ENCODE measurements around the gene ENTREP1.
"Not testable (repeated sequence)": the region's sequence is repeated elsewhere in the genome, so short reads cannot be mapped to it uniquely, and the experiment has no call there.

Gene ENTREP1

DNA sequence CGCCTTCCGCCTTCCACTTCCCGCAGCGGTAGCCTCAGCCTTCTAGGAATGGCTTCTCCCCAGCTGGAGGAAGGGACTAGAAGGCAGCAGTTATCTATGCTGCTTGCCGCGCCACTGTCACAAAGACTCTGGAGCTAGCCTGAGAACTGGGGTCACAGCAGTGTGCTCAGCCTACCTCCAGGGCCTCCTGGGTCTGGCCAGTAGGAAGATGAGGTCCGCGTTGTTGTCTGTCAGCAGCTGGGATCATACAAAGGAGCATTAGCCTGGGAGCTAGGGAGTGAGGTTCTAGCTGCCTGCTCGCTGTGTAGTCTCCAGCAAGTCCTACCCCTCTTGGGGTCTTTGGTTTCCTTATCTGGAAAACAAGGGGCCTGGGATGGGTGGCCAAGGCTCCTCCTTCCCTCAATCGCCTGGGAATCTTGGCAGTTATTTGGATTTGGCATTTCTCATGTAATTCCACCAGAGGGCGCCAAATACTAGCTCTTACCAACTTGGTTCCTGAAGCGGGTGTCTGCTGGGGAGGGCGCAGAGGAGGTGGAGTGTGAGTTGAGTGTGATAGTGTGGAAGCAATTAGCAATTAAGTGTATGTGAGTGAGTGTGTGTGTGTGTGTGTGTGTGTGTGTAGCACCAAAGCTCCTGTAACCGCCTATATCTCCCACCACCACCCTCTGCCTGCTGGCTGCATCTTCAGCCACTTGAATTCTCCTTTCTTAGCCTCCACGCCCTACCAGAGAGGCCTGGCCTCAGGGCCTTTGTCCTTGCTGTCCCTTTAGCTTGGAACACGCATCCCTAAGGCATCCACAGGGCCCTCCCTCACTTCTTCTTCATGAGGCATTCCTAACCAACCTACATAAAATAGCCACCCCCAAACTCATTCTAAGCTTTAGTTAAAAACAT lies 97.1 kb downstream of the ENTREP1 start:
- DNase-seq = peak; percentile 71

GRCh38 chr9:69425136-69425801 lies 100.3 kb downstream of the ENTREP1 start:
- DNase-seq = peak; percentile 6

GRCh38 chr9:69427286-69427685 lies 102.3 kb downstream of the ENTREP1 start:
- DNase-seq = no peak

DNA sequence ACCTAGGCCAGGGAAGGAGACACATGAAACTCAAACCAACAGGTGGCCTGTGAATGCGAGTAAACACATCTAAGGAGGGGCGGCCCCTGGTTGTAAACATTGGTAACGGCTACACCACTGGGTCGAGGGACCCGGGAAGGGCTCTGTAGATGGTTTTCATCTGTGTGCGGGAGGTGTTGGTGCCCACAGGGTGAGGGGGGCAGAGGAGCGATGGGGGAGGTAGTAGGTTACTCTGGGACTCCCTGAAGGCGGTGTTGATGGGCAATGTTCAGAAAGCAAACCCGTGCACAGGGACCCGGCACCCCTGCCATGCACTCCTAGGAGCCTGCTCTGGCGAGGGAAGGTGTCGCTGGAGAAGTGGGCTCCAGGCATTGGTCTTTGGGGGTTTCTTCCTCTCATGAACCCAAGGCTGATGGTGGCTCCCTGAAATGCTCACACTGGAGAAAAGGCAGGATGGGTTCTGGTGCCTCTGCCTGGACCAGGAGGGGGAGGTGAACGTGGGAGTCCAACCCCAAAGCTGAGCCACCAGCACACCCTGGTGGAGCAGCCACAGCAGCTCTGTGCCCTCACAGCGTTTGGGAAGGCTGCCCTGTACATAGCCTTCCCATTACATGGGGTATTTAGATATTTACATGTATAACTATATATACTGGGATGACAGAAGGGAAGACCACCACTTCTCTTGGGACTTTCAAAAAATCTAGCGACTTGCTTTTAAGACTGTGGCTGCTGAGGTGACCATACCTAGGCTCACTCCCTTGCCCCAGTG lies 103.2 kb downstream of the ENTREP1 start:
- no peak for DNase-seq

- no peak for DNase-seq
These were observed 104.3 kb downstream of the ENTREP1 start for GRCh38 chr9:69429281-69429680.

- no peak for DNase-seq
These were observed 105.2 kb downstream of the ENTREP1 start for GRCh38 chr9:69430206-69430605.

DNA sequence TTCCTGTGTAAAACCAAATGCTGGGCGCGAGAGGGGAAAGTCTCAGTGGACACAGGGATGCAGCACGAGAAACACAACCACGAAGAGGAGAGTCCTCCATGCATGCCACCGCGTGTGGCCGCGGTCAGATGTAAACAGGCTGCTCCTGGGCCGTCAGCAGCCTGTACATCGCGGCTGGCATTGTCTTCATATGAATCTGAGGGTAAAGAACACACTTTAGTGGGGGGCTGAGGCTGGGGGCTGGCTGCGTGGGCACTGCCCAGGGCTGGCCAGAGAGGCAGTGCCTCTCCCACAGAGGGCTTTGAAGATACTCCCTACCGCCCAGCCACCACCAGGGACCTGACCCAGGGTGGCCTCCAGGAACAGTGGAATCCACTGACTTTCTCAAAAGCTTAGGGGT lies 106.2 kb downstream of the ENTREP1 start:
- no peak for DNase-seq

GRCh38 chr9:69431777-69432176 lies 106.8 kb downstream of the ENTREP1 start:
- DNase-seq = no peak

- no peak for DNase-seq
These were observed 107.6 kb downstream of the ENTREP1 start for GRCh38 chr9:69432623-69433022.

DNA sequence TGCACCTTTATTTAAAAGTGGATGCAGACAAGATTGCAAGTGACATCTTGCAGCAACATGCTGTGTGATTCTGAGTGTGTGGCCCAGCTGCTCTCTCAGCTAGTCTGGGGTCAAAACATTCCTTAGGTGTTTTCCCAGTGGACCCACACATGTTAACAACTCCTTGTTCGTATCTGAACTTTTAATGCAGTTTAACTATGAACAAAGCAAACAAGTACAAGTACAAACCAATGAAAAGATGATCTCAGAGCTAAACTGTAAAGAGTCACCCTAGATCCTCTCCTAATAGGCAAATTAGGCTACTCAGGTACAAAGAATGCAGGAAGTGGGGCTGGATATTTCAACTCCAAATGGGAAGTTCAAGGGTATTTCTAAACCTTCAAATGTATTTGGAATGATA lies 108.4 kb downstream of the ENTREP1 start:
- no peak for DNase-seq

DNA sequence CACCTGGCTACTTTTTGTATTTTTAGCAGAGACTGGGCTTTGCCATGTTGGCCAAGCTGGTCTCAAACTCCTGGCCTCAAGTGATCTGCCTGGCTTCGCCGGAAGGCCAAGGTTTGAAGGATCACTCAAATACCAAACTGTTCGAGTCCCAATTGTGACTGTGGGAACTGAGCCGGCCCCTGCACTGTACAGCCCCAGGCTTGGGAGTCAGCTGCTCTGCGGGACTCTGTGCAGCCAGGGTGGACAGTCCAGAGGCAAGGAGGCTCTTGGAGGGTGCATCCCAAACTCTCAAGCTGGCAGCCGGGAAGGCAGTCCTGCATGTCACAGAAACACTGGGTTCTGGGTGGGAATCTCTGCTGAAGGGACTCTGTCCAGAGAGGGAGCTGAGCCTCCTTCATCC lies 109.0 kb downstream of the ENTREP1 start:
- no peak for DNase-seq

DNA sequence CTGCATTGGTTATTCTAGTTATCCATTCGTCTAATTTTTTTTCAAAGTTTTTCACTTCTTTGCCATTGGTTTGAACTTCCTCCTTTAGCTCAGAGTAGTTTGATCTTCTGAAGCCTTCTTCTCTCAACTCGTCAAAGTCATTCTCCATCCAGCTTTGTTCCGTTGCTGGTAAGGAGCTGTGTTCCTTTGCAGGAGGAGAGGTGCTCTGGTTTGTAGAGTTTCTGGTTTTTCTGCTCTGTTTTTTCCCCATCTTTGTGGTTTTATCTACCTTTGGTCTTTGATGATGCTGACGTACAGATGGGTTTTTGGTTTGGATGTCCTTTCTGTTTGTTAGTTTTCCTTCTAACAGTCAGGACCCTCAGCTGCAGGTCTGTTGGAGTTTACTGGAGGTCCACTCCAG lies 114.6 kb downstream of the ENTREP1 start:
- DNase-seq = not testable (repeated sequence)

DNA sequence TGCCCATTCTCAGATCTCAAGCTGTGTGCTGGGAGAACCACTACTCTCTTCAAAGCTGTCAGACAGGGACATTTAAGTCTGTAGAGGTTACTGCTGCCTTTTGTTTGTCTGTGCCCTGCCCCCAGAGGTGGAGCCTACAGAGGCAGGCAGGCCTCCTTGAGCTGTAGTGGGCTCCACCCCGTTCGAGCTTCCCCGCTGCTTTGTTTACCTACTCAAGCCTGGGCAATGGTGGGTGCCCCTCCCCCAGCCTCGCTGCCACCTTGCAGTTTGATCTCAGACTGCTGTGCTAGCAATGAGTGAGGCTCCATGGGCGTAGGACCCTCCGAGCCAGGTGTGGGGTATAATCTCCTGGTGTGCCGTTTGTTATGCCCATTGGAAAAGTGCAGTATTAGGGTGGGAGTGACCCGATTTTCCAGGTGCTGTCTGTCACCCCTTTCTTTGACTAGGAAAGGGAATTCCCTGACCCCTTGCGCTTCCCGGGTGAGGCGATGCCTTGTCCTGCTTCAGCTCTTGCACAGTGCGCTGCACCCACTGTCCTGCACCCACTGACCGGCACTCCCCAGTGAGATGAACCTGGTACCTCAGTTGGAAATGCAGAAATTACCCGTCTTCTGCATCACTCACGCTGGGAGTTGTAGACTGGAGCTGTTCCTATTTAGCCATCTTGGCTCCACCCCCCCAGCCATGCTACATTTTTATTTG lies 115.4 kb downstream of the ENTREP1 start:
- not testable (repeated sequence) for DNase-seq
